H9 (cell line): ENCODE data around the gene PPP1R14B. TPM values are rescaled to one million over a fixed set of nuclear protein-coding genes. Genes with fewer than 3 reads are reported as not detected.

Experiments used
- DNase-seq: peaks from one replicate; pipeline ENCODE4 v3.0.0-alpha.2; 2017
- H2AFZ ChIP-seq: one replicate; pipeline ENCODE4 v1.6.1; 2013; ENCODE audit warnings: mild to moderate bottlenecking, low read length, control low read depth, moderate library complexity
- H2AK5ac ChIP-seq: 2 replicates; pipeline ENCODE4 v1.6.1; 2013; ENCODE audit warnings: low read length, control low read depth, mixed read lengths; ENCODE audit not compliant: insufficient read length
- H2BK120ac ChIP-seq: one replicate; pipeline ENCODE4 v1.6.1; 2013; ENCODE audit warnings: low read depth, mild to moderate bottlenecking, low read length, control low read depth, inconsistent platforms; ENCODE audit not compliant: poor library complexity, severe bottlenecking
- H2BK12ac ChIP-seq: 2 replicates; pipeline ENCODE4 v1.6.1; 2013; ENCODE audit warnings: low read length, control low read depth, mixed read lengths, low read depth; ENCODE audit not compliant: insufficient read length
- H2BK15ac ChIP-seq: 2 replicates; pipeline ENCODE4 v1.6.1; 2013; ENCODE audit warnings: low read depth, low read length, control low read depth
- H2BK20ac ChIP-seq: one replicate; pipeline ENCODE4 v1.6.1; 2013; ENCODE audit warnings: low read depth, mild to moderate bottlenecking, low read length, control low read depth, inconsistent platforms; ENCODE audit not compliant: poor library complexity, severe bottlenecking
- H2BK5ac ChIP-seq: 2 replicates; pipeline ENCODE4 v1.6.1; 2013; ENCODE audit warnings: low read length, control low read depth, mixed read lengths; ENCODE audit not compliant: insufficient read length
- H3K14ac ChIP-seq: 2 replicates; pipeline ENCODE4 v1.6.1; 2013; ENCODE audit warnings: low read length, control low read depth; ENCODE audit not compliant: insufficient read depth
- H3K18ac ChIP-seq: 2 replicates; pipeline ENCODE4 v1.6.1; 2013; ENCODE audit warnings: low read depth, mild to moderate bottlenecking, mixed read lengths, low read length, control low read depth; ENCODE audit not compliant: insufficient read length
- H3K23ac ChIP-seq: 2 replicates; pipeline ENCODE4 v1.6.1; 2013; ENCODE audit warnings: low read length, control low read depth, mixed read lengths, low read depth; ENCODE audit not compliant: insufficient read length
- H3K23me2 ChIP-seq: 2 replicates; pipeline ENCODE4 v1.6.1; 2013; ENCODE audit warnings: low read depth, mild to moderate bottlenecking, mixed read lengths, low read length, control low read depth; ENCODE audit not compliant: insufficient read length, poor library complexity, severe bottlenecking
- H3K27ac ChIP-seq: 2 replicates; pipeline ENCODE4 v1.5.1; 2013; ENCODE audit warnings: low read length, control low read depth, mixed read lengths, low read depth; ENCODE audit not compliant: insufficient read length
- H3K27me3 ChIP-seq: 2 replicates; pipeline ENCODE4 v1.6.1; 2013; ENCODE audit warnings: low read length, control low read depth, inconsistent platforms; ENCODE audit not compliant: insufficient read depth
- H3K4ac ChIP-seq: 2 replicates; pipeline ENCODE4 v1.6.1; 2013; ENCODE audit warnings: low read depth, mild to moderate bottlenecking, control low read depth, inconsistent platforms, low read length, moderate library complexity
- H3K4me1 ChIP-seq: 2 replicates; pipeline ENCODE4 v1.6.1; 2013; ENCODE audit warnings: low read length, control low read depth, inconsistent platforms; ENCODE audit not compliant: insufficient read depth
- H3K4me2 ChIP-seq: 2 replicates; pipeline ENCODE4 v1.6.1; 2013; ENCODE audit warnings: low read length, control low read depth, mixed read lengths; ENCODE audit not compliant: insufficient read length, insufficient read depth
- H3K56ac ChIP-seq: 2 replicates; pipeline ENCODE4 v1.6.1; 2013; ENCODE audit warnings: low read depth, mild to moderate bottlenecking, mixed read lengths, low read length, control low read depth; ENCODE audit not compliant: insufficient read length
- H3K79me1 ChIP-seq: 2 replicates; pipeline ENCODE4 v1.6.1; 2013; ENCODE audit warnings: low read depth, mild to moderate bottlenecking, moderate library complexity, low read length, control low read depth, inconsistent platforms; ENCODE audit not compliant: insufficient read depth, poor library complexity, severe bottlenecking
- H3K79me2 ChIP-seq: 2 replicates; pipeline ENCODE4 v1.6.1; 2013; ENCODE audit warnings: low read length, control low read depth, inconsistent platforms; ENCODE audit not compliant: insufficient read depth
- H3K9ac ChIP-seq: 2 replicates; pipeline ENCODE4 v1.6.1; 2013; ENCODE audit warnings: low read length, control low read depth, mixed read lengths; ENCODE audit not compliant: insufficient read length; ENCODE audit errors: extremely low read depth
- H3K9me3 ChIP-seq: one replicate; pipeline ENCODE4 v1.6.1; 2013; ENCODE audit warnings: low read depth, low read length, inconsistent platforms; ENCODE audit not compliant: control insufficient read depth
- H3T11ph ChIP-seq: one replicate; pipeline ENCODE4 v1.6.1; 2013; ENCODE audit warnings: mild to moderate bottlenecking, low read length, control low read depth, inconsistent platforms
- H4K20me1 ChIP-seq: one replicate; pipeline ENCODE4 v1.6.1; 2013; ENCODE audit not compliant: control insufficient read depth, insufficient read length, insufficient read depth
- H4K5ac ChIP-seq: 2 replicates; pipeline ENCODE4 v1.6.1; 2013; ENCODE audit warnings: low read depth, mild to moderate bottlenecking, mixed read lengths, low read length, control low read depth; ENCODE audit not compliant: insufficient read length
- H4K8ac ChIP-seq: replicated peaks from 2 replicates; pipeline ENCODE4 v1.6.1; 2013; ENCODE audit warnings: low read length, control low read depth, mixed read lengths, low read depth; ENCODE audit not compliant: insufficient read length
- H4K91ac ChIP-seq: 2 replicates; pipeline ENCODE4 v1.6.1; 2013; ENCODE audit warnings: low read depth, mild to moderate bottlenecking, moderate library complexity, mixed read lengths, low read length, control low read depth; ENCODE audit not compliant: insufficient read length
- H3K27ac Mint-ChIP-seq, 3 experiments: 2 replicates in 2 of 3; 3 replicates in 1 of 3; pipeline ENCODE4 v1.8.0; 2020 to 2021; ENCODE audit warnings: mixed read lengths in 3 of 3, mild to moderate bottlenecking in 1 of 3, moderate library complexity in 1 of 3
- H3K27me3 Mint-ChIP-seq: 2 replicates; pipeline ENCODE4 v1.8.0; 2021; ENCODE audit warnings: low read depth, mild to moderate bottlenecking, moderate library complexity, mixed read lengths
- H3K36me3 Mint-ChIP-seq, 3 experiments: 2 replicates in 2 of 3; 3 replicates in 1 of 3; pipeline ENCODE4 v1.8.0; 2020 to 2021; ENCODE audit warnings: low read depth in 3 of 3, mixed read lengths in 3 of 3; ENCODE audit not compliant: insufficient read depth in 1 of 3
- H3K4me1 Mint-ChIP-seq, 2 experiments: 2 replicates each; pipeline ENCODE4 v1.8.0; 2020; ENCODE audit warnings: mixed read lengths in 2 of 2
- H3K4me3 Mint-ChIP-seq, 2 experiments: 2 replicates in 1 of 2; 3 replicates in 1 of 2; pipeline ENCODE4 v1.8.0; 2020 to 2021; ENCODE audit warnings: mild to moderate bottlenecking in 2 of 2, mixed read lengths in 2 of 2, moderate library complexity in 1 of 2
- H3K9me3 Mint-ChIP-seq, 2 experiments: 2 replicates in 1 of 2; 3 replicates in 1 of 2; pipeline ENCODE4 v1.8.0; 2020; ENCODE audit warnings: mild to moderate bottlenecking in 2 of 2, mixed read lengths in 2 of 2, moderate library complexity in 1 of 2
- WGBS: extraction: QIAGEN DNeasy Blood & Tissue Kit; methylation state at CpG from one replicate; pipeline ENCODE4 v1.1.7; 2013; ENCODE audit warnings: missing lambda C conversion rate, low lambda C conversion rate, mixed read lengths; ENCODE audit not compliant: insufficient read length; ENCODE audit errors: extremely low coverage; 5-methylcytosine and 5-hydroxymethylcytosine counted together
- total RNA-seq: library from RNA; stranded (reverse); gene quantifications from 2 replicates; pipeline ENCODE4 v1.2.1, GENCODE V29; 2021
- TF ChIP-seq, protein P1 (sequence below): fragments of 200-600 bp; sonication (generic); conservative IDR thresholded peaks from 3 replicates; pipeline ENCODE4 v1.8.0; 2021; ENCODE audit warnings: antibody characterized with exemption, mild to moderate bottlenecking

The PPP1R14B gene
- total RNA-seq, 1 experiment from 2014 or later, result 358 TPM

DNA sequence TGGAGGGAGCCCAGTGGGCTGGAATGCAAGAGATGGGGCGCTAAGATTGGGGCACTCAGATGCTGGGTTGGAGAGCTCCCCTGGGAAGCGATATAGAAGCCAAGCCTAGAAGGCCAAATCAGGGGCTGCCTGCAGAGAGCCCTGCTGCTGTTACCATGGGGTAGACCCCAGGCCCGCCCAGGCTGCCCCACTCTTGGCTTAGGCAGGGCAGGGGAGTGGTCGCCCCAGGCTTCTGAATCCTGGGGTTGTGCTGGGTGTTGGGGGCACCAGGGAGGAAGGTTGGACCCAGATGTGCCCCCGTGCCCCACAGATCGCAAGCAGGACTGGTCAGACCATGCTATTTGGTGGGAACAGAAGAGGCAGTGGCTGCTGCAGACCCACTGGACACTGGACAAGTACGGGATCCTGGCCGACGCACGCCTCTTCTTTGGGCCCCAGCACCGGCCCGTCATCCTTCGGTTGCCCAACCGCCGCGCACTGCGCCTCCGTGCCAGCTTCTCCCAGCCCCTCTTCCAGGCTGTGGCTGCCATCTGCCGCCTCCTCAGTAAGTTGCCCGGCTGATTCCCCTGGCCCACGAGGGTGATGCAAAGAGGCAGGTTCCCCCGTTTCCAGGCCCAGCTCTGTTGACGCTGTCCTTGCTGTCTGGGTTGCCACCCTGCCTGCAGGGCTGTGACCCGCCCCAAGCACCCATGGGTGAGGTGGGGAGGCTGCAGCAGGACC is 36.3 kb downstream of the PPP1R14B start:
- Histone ChIP-seq H2BK12ac (no peak overlapping the region), H3K9me3 (no peaks in the 10 kb centered on the region), H2BK15ac (no peak overlapping the region), H3K79me1 (no peaks in the 10 kb centered on the region), H3K23ac (no peak overlapping the region), H2AFZ (no peak overlapping the region), H3K79me2 (no peaks in the 10 kb centered on the region), H3K56ac (no peak overlapping the region), H2BK120ac (no peak overlapping the region), H3K14ac (no peak overlapping the region; the same call in 1 of the 2 replicates), H4K20me1 (no peaks in the 10 kb centered on the region), H3K4ac (no peak overlapping the region), H3K27ac (no peak overlapping the region), H3K4me2 (no peak overlapping the region), H2BK20ac (no peak overlapping the region), H4K91ac (no peak overlapping the region), H3K27me3 (no peaks in the 10 kb centered on the region), H3K18ac (no peak overlapping the region), H3T11ph (no peak overlapping the region), H2AK5ac (no peak overlapping the region), H2BK5ac (no peak overlapping the region), H3K9ac (no peak overlapping the region), H4K8ac (no peak overlapping the region), H3K4me1 (no peaks in the 10 kb centered on the region), H4K5ac (no peak overlapping the region), H3K23me2 (no peaks in the 10 kb centered on the region)
- Mint-ChIP-seq H3K4me3 (no peak overlapping the region), H3K36me3 (peaks cover 6 to 52% (median 43%) of the 10 kb centered on the region in 3 experiments), H3K27ac (peak overlapping the region in 1 of 3 experiments; percentile 91; a peak in 1 of 7 replicates), H3K4me1 (no peaks in the 10 kb centered on the region), H3K27me3 (no peaks in the 10 kb centered on the region), H3K9me3 (no peaks in the 10 kb centered on the region)
- no CpG with 5 or more reads among the region's 24 CpGs for WGBS
- no peak for DNase-seq
- TF ChIP-seq, protein P1, sequence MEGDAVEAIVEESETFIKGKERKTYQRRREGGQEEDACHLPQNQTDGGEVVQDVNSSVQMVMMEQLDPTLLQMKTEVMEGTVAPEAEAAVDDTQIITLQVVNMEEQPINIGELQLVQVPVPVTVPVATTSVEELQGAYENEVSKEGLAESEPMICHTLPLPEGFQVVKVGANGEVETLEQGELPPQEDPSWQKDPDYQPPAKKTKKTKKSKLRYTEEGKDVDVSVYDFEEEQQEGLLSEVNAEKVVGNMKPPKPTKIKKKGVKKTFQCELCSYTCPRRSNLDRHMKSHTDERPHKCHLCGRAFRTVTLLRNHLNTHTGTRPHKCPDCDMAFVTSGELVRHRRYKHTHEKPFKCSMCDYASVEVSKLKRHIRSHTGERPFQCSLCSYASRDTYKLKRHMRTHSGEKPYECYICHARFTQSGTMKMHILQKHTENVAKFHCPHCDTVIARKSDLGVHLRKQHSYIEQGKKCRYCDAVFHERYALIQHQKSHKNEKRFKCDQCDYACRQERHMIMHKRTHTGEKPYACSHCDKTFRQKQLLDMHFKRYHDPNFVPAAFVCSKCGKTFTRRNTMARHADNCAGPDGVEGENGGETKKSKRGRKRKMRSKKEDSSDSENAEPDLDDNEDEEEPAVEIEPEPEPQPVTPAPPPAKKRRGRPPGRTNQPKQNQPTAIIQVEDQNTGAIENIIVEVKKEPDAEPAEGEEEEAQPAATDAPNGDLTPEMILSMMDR, result no peak
